OCI-LY1 (cell line): Measurements from ENCODE around the gene PHF24.

Experiments used
- EZH2 ChIP-seq: fragments of 200-600 bp; sonication (generic), shearing (Covaris generic); IDR thresholded peaks from 2 replicates; pipeline ENCODE4 v1.8.0; 2017; ENCODE audit warnings: borderline replicate concordance, mixed run types, mild to moderate bottlenecking, antibody characterized with exemption, low read length, moderate library complexity, mixed read lengths
- TF ChIP-seq, protein P1 (sequence below): fragments of 200-600 bp; sonication (generic), shearing (Covaris generic); IDR thresholded peaks from 2 replicates; pipeline ENCODE4 v1.5.1; 2017; ENCODE audit warnings: mild to moderate bottlenecking, antibody characterized with exemption, low read length, moderate library complexity, mixed read lengths

DNA sequence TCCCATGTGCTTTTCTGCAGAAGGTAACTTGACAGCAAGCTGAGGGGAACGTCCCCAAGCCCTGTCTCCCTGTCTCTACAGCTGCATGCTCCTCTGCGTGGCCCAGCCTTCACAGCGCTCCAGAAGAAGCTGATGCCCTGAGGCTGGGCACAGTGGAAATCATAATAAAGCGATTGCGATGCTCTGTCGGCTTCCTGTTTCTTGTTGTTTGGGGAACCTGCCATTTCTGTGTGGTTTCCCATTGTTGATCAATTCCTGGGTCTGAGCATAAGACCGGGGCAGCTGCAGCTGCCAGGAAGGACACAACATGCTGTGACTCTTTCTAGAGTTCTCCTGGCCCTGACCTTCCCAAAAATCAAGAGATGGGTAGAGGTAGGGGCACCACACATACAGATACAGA is 24.3 kb downstream of the PHF24 start:
- no peak for TF ChIP-seq EZH2
- TF ChIP-seq, protein P1, sequence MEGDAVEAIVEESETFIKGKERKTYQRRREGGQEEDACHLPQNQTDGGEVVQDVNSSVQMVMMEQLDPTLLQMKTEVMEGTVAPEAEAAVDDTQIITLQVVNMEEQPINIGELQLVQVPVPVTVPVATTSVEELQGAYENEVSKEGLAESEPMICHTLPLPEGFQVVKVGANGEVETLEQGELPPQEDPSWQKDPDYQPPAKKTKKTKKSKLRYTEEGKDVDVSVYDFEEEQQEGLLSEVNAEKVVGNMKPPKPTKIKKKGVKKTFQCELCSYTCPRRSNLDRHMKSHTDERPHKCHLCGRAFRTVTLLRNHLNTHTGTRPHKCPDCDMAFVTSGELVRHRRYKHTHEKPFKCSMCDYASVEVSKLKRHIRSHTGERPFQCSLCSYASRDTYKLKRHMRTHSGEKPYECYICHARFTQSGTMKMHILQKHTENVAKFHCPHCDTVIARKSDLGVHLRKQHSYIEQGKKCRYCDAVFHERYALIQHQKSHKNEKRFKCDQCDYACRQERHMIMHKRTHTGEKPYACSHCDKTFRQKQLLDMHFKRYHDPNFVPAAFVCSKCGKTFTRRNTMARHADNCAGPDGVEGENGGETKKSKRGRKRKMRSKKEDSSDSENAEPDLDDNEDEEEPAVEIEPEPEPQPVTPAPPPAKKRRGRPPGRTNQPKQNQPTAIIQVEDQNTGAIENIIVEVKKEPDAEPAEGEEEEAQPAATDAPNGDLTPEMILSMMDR: no peak
